H1 (cell line): ENCODE measurements around the gene SCAPER. TPM values are rescaled to one million over a fixed set of nuclear protein-coding genes. Genes with fewer than 3 reads are reported as not detected.

ENCODE experiments used
- CTCF ChIA-PET: fragments of 300-600 bp; sonication (Branson Sonifier 250); formaldehyde crosslinking; loops from one replicate; lab custom pipeline; 2021; ENCODE audit not compliant: partially characterized antibody; lab: Charles Lee
- POLR2A ChIA-PET: fragments of 300-600 bp; sonication (Branson Sonifier 250); formaldehyde crosslinking; loops from one replicate; lab custom pipeline; 2021; ENCODE audit warnings: inconsistent platforms; ENCODE audit not compliant: partially characterized antibody; lab: Charles Lee
- DNase-seq, 2 experiments: peaks; one replicate each; pipeline versions ENCODE4 v3.0.0 to v3.0.0-alpha.2; 2010 to 2022; ENCODE audit warnings: low spot score in 2 of 2, low read depth in 1 of 2, mixed read lengths in 1 of 2
- FAIRE-seq: peaks from 2 replicates; lab custom pipeline; 2011; peaks lifted over from hg19 to GRCh38; lab: Jason Lieb, UNC
- H2AFZ ChIP-seq: 2 replicates; pipeline ENCODE4 v1.8.1; 2012; ENCODE audit warnings: low read length, inconsistent platforms
- H2AK5ac ChIP-seq: 2 replicates; pipeline ENCODE4 v1.6.1; 2013; ENCODE audit warnings: low read depth, low read length
- H2BK120ac ChIP-seq: replicated peaks from 2 replicates; pipeline ENCODE3; 2013; ENCODE audit warnings: low read depth, low read length, inconsistent platforms
- H2BK12ac ChIP-seq: 2 replicates; pipeline ENCODE4 v1.6.1; 2013; ENCODE audit warnings: low read depth, low read length
- H2BK15ac ChIP-seq: 2 replicates; pipeline ENCODE4 v1.6.1; 2013; ENCODE audit warnings: low read length
- H2BK20ac ChIP-seq: 2 replicates; pipeline ENCODE4 v1.6.1; 2013; ENCODE audit warnings: low read length
- H2BK5ac ChIP-seq: 2 replicates; pipeline ENCODE4 v1.6.1; 2013; ENCODE audit warnings: low read depth, low read length
- H3K14ac ChIP-seq: 2 replicates; pipeline ENCODE4 v1.6.1; 2013; ENCODE audit warnings: inconsistent platforms; ENCODE audit not compliant: insufficient read length
- H3K18ac ChIP-seq: 2 replicates; pipeline ENCODE4 v1.6.1; 2013; ENCODE audit warnings: low read length; ENCODE audit errors: extremely low read depth
- H3K23ac ChIP-seq: 2 replicates; pipeline ENCODE4 v1.6.1; 2013; ENCODE audit warnings: inconsistent platforms; ENCODE audit not compliant: insufficient read length
- H3K23me2 ChIP-seq: 2 replicates; pipeline ENCODE4 v1.6.1; 2013; ENCODE audit warnings: low read depth, low read length
- H3K27ac ChIP-seq: 2 replicates; pipeline ENCODE4 v1.6.1; 2011; ENCODE audit warnings: low read depth, low read length, inconsistent platforms
- H3K27me3 ChIP-seq, 4 experiments: replicated peaks in 1 of 4; 1 replicate in 1 of 4; 2 replicates in 3 of 4; pipeline versions ENCODE4 v1.6.1 to v1.8.1; 2011 to 2013; ENCODE audit warnings: low read length in 3 of 4, mild to moderate bottlenecking in 3 of 4, inconsistent platforms in 2 of 4, mixed read lengths in 2 of 4, moderate library complexity in 1 of 4; ENCODE audit not compliant: control insufficient read depth in 3 of 4, insufficient read depth in 3 of 4; ENCODE audit errors: extremely low read depth in 1 of 4
- H3K36me3 ChIP-seq, 4 experiments: 2 replicates each; pipeline versions ENCODE4 v1.6.1 to v1.8.1; 2011 to 2013; ENCODE audit warnings: mild to moderate bottlenecking in 4 of 4, low read length in 3 of 4, moderate library complexity in 2 of 4, control low read depth in 1 of 4, inconsistent platforms in 1 of 4; ENCODE audit not compliant: insufficient read depth in 4 of 4, control insufficient read depth in 2 of 4
- H3K4ac ChIP-seq: replicated peaks from 2 replicates; pipeline ENCODE3; 2013; ENCODE audit warnings: low read length, low read depth, mixed read lengths, inconsistent platforms; ENCODE audit not compliant: insufficient read length
- H3K4me1 ChIP-seq, 4 experiments: replicated peaks in 1 of 4; 1 replicate in 1 of 4; 2 replicates in 3 of 4; pipeline versions ENCODE4 v1.6.1 to v1.8.1; 2011 to 2013; ENCODE audit warnings: low read length in 3 of 4, inconsistent platforms in 2 of 4, mixed read lengths in 1 of 4; ENCODE audit not compliant: insufficient read depth in 4 of 4, control insufficient read depth in 3 of 4
- H3K4me2 ChIP-seq, 2 experiments: 2 replicates each; pipeline versions ENCODE4 v1.6.1 to v1.8.1; 2011 to 2013; ENCODE audit warnings: low read depth in 2 of 2, low read length in 2 of 2, control low read depth in 1 of 2, inconsistent platforms in 1 of 2, mild to moderate bottlenecking in 1 of 2; ENCODE audit not compliant: insufficient read depth in 1 of 2
- H3K4me3 ChIP-seq, 4 experiments: fragments of 200-600, 300-600 bp in 1 of 4; sonication (generic), shearing (Covaris generic), sonication (Bioruptor Twin) in 1 of 4; 2 replicates each; pipeline versions ENCODE4 v1.5.1 to v1.8.1; 2011 to 2016; ENCODE audit warnings: low read length in 4 of 4, low read depth in 3 of 4, control low read depth in 2 of 4, inconsistent platforms in 2 of 4, mild to moderate bottlenecking in 2 of 4, mixed read lengths in 1 of 4, moderate library complexity in 1 of 4; ENCODE audit not compliant: insufficient read depth in 2 of 4; ENCODE audit errors: extremely low read depth in 1 of 4
- H3K56ac ChIP-seq: replicated peaks from 2 replicates; pipeline ENCODE3; 2013; ENCODE audit warnings: low read depth, mild to moderate bottlenecking, mixed read lengths, low read length, inconsistent platforms; ENCODE audit not compliant: insufficient read length
- H3K79me1 ChIP-seq: 2 replicates; pipeline ENCODE4 v1.6.1; 2013; ENCODE audit warnings: low read depth, low read length, control low read depth
- H3K79me2 ChIP-seq, 2 experiments: 2 replicates each; pipeline versions ENCODE4 v1.6.1 to v1.8.1; 2012 to 2013; ENCODE audit warnings: low read length in 2 of 2, mild to moderate bottlenecking in 2 of 2, inconsistent platforms in 1 of 2; ENCODE audit not compliant: insufficient read depth in 2 of 2, control insufficient read depth in 1 of 2
- H3K9ac ChIP-seq, 4 experiments: replicated peaks in 1 of 4; 1 replicate in 1 of 4; 2 replicates in 3 of 4; pipeline versions ENCODE4 v1.6.1 to v1.8.1; 2011 to 2013; ENCODE audit warnings: low read depth in 3 of 4, low read length in 3 of 4, control low read depth in 2 of 4, mild to moderate bottlenecking in 2 of 4, moderate library complexity in 2 of 4, inconsistent platforms in 1 of 4; ENCODE audit errors: extremely low read depth in 1 of 4
- H3K9me3 ChIP-seq, 2 experiments: 2 replicates each; pipeline versions ENCODE4 v1.6.1 to v1.8.1; 2012 to 2013; ENCODE audit warnings: mild to moderate bottlenecking in 2 of 2, moderate library complexity in 2 of 2, control low read depth in 1 of 2, inconsistent platforms in 1 of 2, low read depth in 1 of 2, low read length in 1 of 2, mixed read lengths in 1 of 2; ENCODE audit not compliant: insufficient read depth in 2 of 2
- H4K20me1 ChIP-seq, 2 experiments: replicated peaks in 1 of 2; 2 replicates each; pipeline versions ENCODE3 to v1.8.1; 2011 to 2013; ENCODE audit warnings: inconsistent platforms in 2 of 2, low read length in 2 of 2, mild to moderate bottlenecking in 1 of 2; ENCODE audit not compliant: insufficient read depth in 2 of 2, control insufficient read depth in 1 of 2
- H4K5ac ChIP-seq: 2 replicates; pipeline ENCODE4 v1.6.1; 2013; ENCODE audit warnings: low read length, low read depth, mixed read lengths, inconsistent platforms; ENCODE audit not compliant: insufficient read length
- H4K8ac ChIP-seq: 2 replicates; pipeline ENCODE4 v1.8.0; 2013; ENCODE audit warnings: mild to moderate bottlenecking, moderate library complexity, low read length, inconsistent platforms; ENCODE audit not compliant: insufficient read depth; ENCODE audit errors: extremely low read depth
- H4K91ac ChIP-seq: replicated peaks from 2 replicates; pipeline ENCODE3; 2013; ENCODE audit warnings: low read length, mixed read lengths, inconsistent platforms; ENCODE audit not compliant: insufficient read length
- ASH2L ChIP-seq: fragments of 200-600, 300-600 bp; sonication (generic); IDR thresholded peaks from one replicate; pipeline ENCODE4 v1.7.1; 2017; ENCODE audit warnings: low read length
- CBX5 ChIP-seq: fragments of 300-800, 300-1000 bp; sonication (generic); IDR thresholded peaks from 2 replicates; pipeline ENCODE4 v1.7.1; 2016; ENCODE audit warnings: antibody characterized with exemption, low read length, low read depth
- CEBPB ChIP-seq: IDR thresholded peaks from 2 replicates; pipeline ENCODE4 v1.6.1; 2012; ENCODE audit warnings: low read depth, low read length
- CHD1 ChIP-seq: IDR thresholded peaks from 2 replicates; pipeline ENCODE4 v1.6.1; 2012; ENCODE audit warnings: low read depth, low read length, improper control_type of control experiment
- EP300 ChIP-seq, 2 experiments: IDR thresholded peaks; 1 replicate in 1 of 2; 2 replicates in 1 of 2; pipeline ENCODE4 v1.6.1; 2011 to 2012; ENCODE audit warnings: low read depth in 2 of 2, low read length in 2 of 2, mild to moderate bottlenecking in 2 of 2, borderline replicate concordance in 1 of 2, inconsistent platforms in 1 of 2, moderate library complexity in 1 of 2
- JUND ChIP-seq: IDR thresholded peaks from 2 replicates; pipeline ENCODE4 v1.6.1; 2011; ENCODE audit warnings: mild to moderate bottlenecking, improper control_type of control experiment, low read length
- POLR2A ChIP-seq, 2 experiments: IDR thresholded peaks; 1 replicate in 1 of 2; 2 replicates in 1 of 2; pipeline ENCODE4 v1.6.1; 2011; ENCODE audit warnings: low read depth in 2 of 2, low read length in 2 of 2, mild to moderate bottlenecking in 2 of 2; ENCODE audit errors: control extremely low read depth in 1 of 2
- RBBP5 ChIP-seq: IDR thresholded peaks from 2 replicates; pipeline ENCODE4 v1.7.1; 2012; ENCODE audit warnings: low read depth, mild to moderate bottlenecking, inconsistent platforms, low read length, moderate library complexity, borderline replicate concordance
- SIRT6 ChIP-seq: IDR thresholded peaks from one replicate; pipeline ENCODE4 v1.7.1; 2012; ENCODE audit warnings: low read length, inconsistent platforms
- SP1 ChIP-seq: IDR thresholded peaks from 2 replicates; pipeline ENCODE4 v1.6.1; 2011; ENCODE audit warnings: low read depth, low read length
- SP4 ChIP-seq: IDR thresholded peaks from 2 replicates; pipeline ENCODE4 v1.6.1; 2012; ENCODE audit warnings: low read length, inconsistent platforms
- TAF1 ChIP-seq: IDR thresholded peaks from 2 replicates; pipeline ENCODE4 v1.6.1; 2011; ENCODE audit warnings: mild to moderate bottlenecking, low read depth, low read length
- WGBS, 2 experiments: shearing (Covaris generic) in 1 of 2; methylation state at CpG; one replicate each; pipeline versions ENCODE4 v1.1.6 to v1.1.7; 2013 to 2015; ENCODE audit warnings: low lambda C conversion rate in 2 of 2, mixed read lengths in 2 of 2, inconsistent platforms in 1 of 2, low coverage in 1 of 2, missing lambda C conversion rate in 1 of 2; ENCODE audit not compliant: insufficient replicate concordance in 2 of 2, insufficient coverage in 1 of 2, insufficient read length in 1 of 2; ENCODE audit errors: extremely low coverage in 1 of 2, missing lambda C conversion rate in 1 of 2; 5-methylcytosine and 5-hydroxymethylcytosine counted together
- polyA plus RNA-seq, 7 experiments: library from polyadenylated mRNA; depleted of rRNA in 3 of 7; stranded (reverse) in 5 of 7; unstranded in 2 of 7; fragments of >200 nt in 5 of 7; fragments of 200-250 nt in 2 of 7; gene quantifications; 1 replicate in 5 of 7; 2 replicates in 1 of 7; 4 replicates in 1 of 7; pipeline versions ENCODE4 v1.2.1 to v1.2.3, GENCODE V29; 2011 to 2013; ENCODE audit warnings: missing spikeins in 2 of 7, mixed read lengths in 2 of 7
- total RNA-seq: library from RNA; stranded (reverse); fragmentation: NEBNext Ultra II Directional; extraction: Animal tissue kit (Norgen Biotek cat#: 25700); gene quantifications from 2 replicates; pipeline ENCODE4 v1.2.1, GENCODE V29; 2021
- TF ChIP-seq, protein P1 (sequence below): IDR thresholded peaks from 2 replicates; pipeline ENCODE4 v1.6.1; 2012; ENCODE audit warnings: low read length, inconsistent platforms

The SCAPER gene
- total and polyA plus RNA-seq, 2 of the 8 experiments (the other 6 are each of a cell fraction or from before 2014, with no cell fraction given) = 1.6 to 6.8 TPM

GRCh38 chr15:76382987-76383728 is 522.0 kb downstream of the SCAPER start:
- Histone ChIP-seq H3K56ac (no peak overlapping the region), H2BK5ac (no peak overlapping the region), H2BK120ac (no peak overlapping the region), H4K20me1 (no peaks in the 10 kb centered on the region), H2AFZ (no peak overlapping the region), H3K14ac (no peak overlapping the region), H2BK20ac (no peak overlapping the region), H4K8ac (no peak overlapping the region), H3K9me3 (no peaks in the 10 kb centered on the region; a peak in 1 of 4 replicates), H3K4me2 (no peak overlapping the region), H3K4me3 (no peak overlapping the region), H3K4ac (no peak overlapping the region), H3K23me2 (no peaks in the 10 kb centered on the region), H3K27me3 (no peaks in the 10 kb centered on the region), H3K27ac (no peak overlapping the region), H2AK5ac (no peak overlapping the region), H3K79me2 (no peaks in the 10 kb centered on the region), H2BK12ac (no peak overlapping the region), H4K91ac (no peak overlapping the region), H4K5ac (no peak overlapping the region), H3K4me1 (no peaks in the 10 kb centered on the region), H3K79me1 (no peaks in the 10 kb centered on the region), H2BK15ac (no peak overlapping the region), H3K36me3 (no peaks in the 10 kb centered on the region), H3K23ac (no peak overlapping the region), H3K9ac (no peak overlapping the region), H3K18ac (no peak overlapping the region)
- CTCF ChIA-PET = interaction anchor here (0.5 kb wide), 1 partner anchor 459 kb away, joined by 3 read pairs; no protein-coding TSS in a partner anchor
- FAIRE-seq = no peak
- POLR2A ChIA-PET = no interaction called here
- 81% methylated on average over 2 of the region's 2 CpGs; no CpG with 5 or more reads in 1 of the 2 experiments for WGBS, 2 experiments
- DNase-seq = no peak
- TF ChIP-seq CBX5 (no peak), CEBPB (no peak), SIRT6 (no peak), TAF1 (no peak), RBBP5 (no peak), JUND (no peak), EP300 (IDR thresholded peaks at IDR 0.05; ENCODE audit: borderline replicate concordance in 1 of 2, low read depth in 2 of 2, low read length in 2 of 2) (no peak), SP1 (no peak), POLR2A (IDR thresholded peaks at IDR 0.05; ENCODE audit: control extremely low read depth in 1 of 2, low read depth in 2 of 2, low read length in 2 of 2) (no peak), SP4 (no peak), CHD1 (no peak), ASH2L (no peak)
- TF ChIP-seq, protein P1, sequence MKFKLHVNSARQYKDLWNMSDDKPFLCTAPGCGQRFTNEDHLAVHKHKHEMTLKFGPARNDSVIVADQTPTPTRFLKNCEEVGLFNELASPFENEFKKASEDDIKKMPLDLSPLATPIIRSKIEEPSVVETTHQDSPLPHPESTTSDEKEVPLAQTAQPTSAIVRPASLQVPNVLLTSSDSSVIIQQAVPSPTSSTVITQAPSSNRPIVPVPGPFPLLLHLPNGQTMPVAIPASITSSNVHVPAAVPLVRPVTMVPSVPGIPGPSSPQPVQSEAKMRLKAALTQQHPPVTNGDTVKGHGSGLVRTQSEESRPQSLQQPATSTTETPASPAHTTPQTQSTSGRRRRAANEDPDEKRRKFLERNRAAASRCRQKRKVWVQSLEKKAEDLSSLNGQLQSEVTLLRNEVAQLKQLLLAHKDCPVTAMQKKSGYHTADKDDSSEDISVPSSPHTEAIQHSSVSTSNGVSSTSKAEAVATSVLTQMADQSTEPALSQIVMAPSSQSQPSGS = no peak
